Caco-2 (cell line): Measurements from ENCODE around the gene NOP14. TPM values are rescaled to one million over a fixed set of nuclear protein-coding genes. Genes with fewer than 3 reads are reported as not detected.
"Not testable (repeated sequence)": the region's sequence is repeated elsewhere in the genome, so short reads cannot be mapped to it uniquely, and the experiment has no call there.

Source experiments
- BruUV-seq: library from RNA; stranded (reverse); fragments of 400-500 nt; replicated peaks from 2 replicates; lab custom pipeline; 2021; lab: Mats Ljungman, UMichigan
- CTCF ChIA-PET: fragments of 300-600 bp; sonication (Branson Sonifier 250); formaldehyde crosslinking; loops from one replicate; lab custom pipeline; 2022; ENCODE audit warnings: antibody characterized with exemption; lab: Charles Lee
- POLR2A ChIA-PET: fragments of 300-600 bp; sonication (Branson Sonifier 250); formaldehyde crosslinking; loops from one replicate; lab custom pipeline; 2022; ENCODE audit warnings: antibody characterized with exemption; lab: Charles Lee
- DNase-seq, 2 experiments: peaks; one replicate each; pipeline versions ENCODE4 v3.0.0 to v3.0.0-alpha.2; 2020 to 2022
- H3K27me3 ChIP-seq: replicated peaks from 2 replicates; pipeline ENCODE4 v1.6.0; 2011; ENCODE audit warnings: low read length; ENCODE audit not compliant: control insufficient read depth, insufficient read depth
- H3K36me3 ChIP-seq: 2 replicates; pipeline ENCODE4 v1.5.1; 2011; ENCODE audit warnings: low read length; ENCODE audit not compliant: control insufficient read depth, insufficient read depth
- H3K4me1 ChIP-seq: fragments of 250-450 bp; sonication (Bioruptor Pico); 2 replicates; pipeline ENCODE4 v1.5.1; 2020; ENCODE audit warnings: mild to moderate bottlenecking
- H3K4me3 ChIP-seq: 2 replicates; pipeline ENCODE4 v1.5.1; 2011; ENCODE audit warnings: low read depth, mild to moderate bottlenecking, control low read depth, low read length
- H3K9me3 ChIP-seq: fragments of 250-450 bp; sonication (Bioruptor Pico); 2 replicates; pipeline ENCODE4 v1.5.1; 2020; ENCODE audit warnings: mild to moderate bottlenecking, moderate library complexity
- H3K27ac Mint-ChIP-seq: one replicate; pipeline ENCODE4 v1.8.0; 2022; ENCODE audit warnings: mixed read lengths; ENCODE audit not compliant: unreplicated experiment
- H3K27me3 Mint-ChIP-seq: one replicate; pipeline ENCODE4 v1.8.0; 2022; ENCODE audit warnings: mixed read lengths; ENCODE audit not compliant: insufficient read depth, unreplicated experiment
- H3K36me3 Mint-ChIP-seq: one replicate; pipeline ENCODE4 v1.8.0; 2022; ENCODE audit warnings: mild to moderate bottlenecking, mixed read lengths; ENCODE audit not compliant: insufficient read depth, unreplicated experiment
- H3K4me1 Mint-ChIP-seq: one replicate; pipeline ENCODE4 v1.8.0; 2022; ENCODE audit warnings: low read depth, mixed read lengths; ENCODE audit not compliant: unreplicated experiment
- H3K4me3 Mint-ChIP-seq: one replicate; pipeline ENCODE4 v1.8.0; 2022; ENCODE audit warnings: mild to moderate bottlenecking, moderate library complexity, mixed read lengths; ENCODE audit not compliant: unreplicated experiment
- H3K9me3 Mint-ChIP-seq: one replicate; pipeline ENCODE4 v1.8.0; 2022; ENCODE audit warnings: mixed read lengths; ENCODE audit not compliant: unreplicated experiment
- CTCF ChIP-seq, 2 experiments: fragments of 200-600 bp in 1 of 2; IDR thresholded peaks; 1 replicate in 1 of 2; 2 replicates in 1 of 2; pipeline versions ENCODE4 v1.5.1 to v1.8.0; 2011 to 2022; ENCODE audit warnings: antibody characterized with exemption in 1 of 2, control low read depth in 1 of 2, inconsistent platforms in 1 of 2, low read depth in 1 of 2, low read length in 1 of 2, mild to moderate bottlenecking in 1 of 2, moderate library complexity in 1 of 2; ENCODE audit not compliant: insufficient read depth in 1 of 2, severe bottlenecking in 1 of 2, unreplicated experiment in 1 of 2
- intact Hi-C: fragments of 100-400 bp; cut with micrococcal nuclease; formaldehyde crosslinking; loops from one replicate; pipeline ENCODE4 v1.10.0; 2022; ENCODE audit not compliant: unreplicated experiment
- total RNA-seq: library from RNA; stranded (reverse); gene quantifications from 2 replicates; pipeline ENCODE4 v1.2.3, GENCODE V29; 2022

Gene NOP14
- total RNA-seq, 1 experiment from 2014 or later = 55.2 TPM

- Mint-ChIP-seq H3K9me3 (no peaks in the 10 kb centered on the region), H3K4me3 (peak overlapping the region; percentile 73), H3K4me1 (peaks cover 6% of the 10 kb centered on the region), H3K27ac (peak overlapping the region; percentile 88), H3K36me3 (peaks cover 44% of the 10 kb centered on the region), H3K27me3 (no peaks in the 10 kb centered on the region)
- intact Hi-C loops = no loop called here
- no peak for TF ChIP-seq CTCF (IDR thresholded peaks at IDR 0.05; ENCODE audit: insufficient read depth in 1 of 2, low read depth in 1 of 2, low read length in 1 of 2, severe bottlenecking in 1 of 2, unreplicated experiment in 1 of 2)
- Histone ChIP-seq H3K4me1 (0 out of 2 replicates have a peak, but pooled peaks cover 4% of the 10 kb centered on the region), H3K9me3 (no peaks in the 10 kb centered on the region), H3K4me3 (peak overlapping the region; percentile 96), H3K36me3 (peaks cover 2% of the 10 kb centered on the region; the same call in 1 of the 2 replicates), H3K27me3 (no peaks in the 10 kb centered on the region)
- ChIA-PET CTCF (interaction anchor here (0.6 to 0.7 kb wide), 2 partner anchors 10 to 78 kb away, joined by 3 to 4 read pairs; no protein-coding TSS in a partner anchor), POLR2A (interaction anchor here (0.6 kb wide), 1 partner anchor 174 kb away, joined by 3 read pairs; no protein-coding TSS in a partner anchor)
- BruUV-seq = no TSS peak
- DNase-seq = no peak
Observed at GRCh38 chr4:2961421-2961810, 1.8 kb downstream of the NOP14 start.

GRCh38 chr4:2960450-2960849 is 2.8 kb downstream of the NOP14 start:
- H3K9me3 Mint-ChIP-seq, H3K9me3 ChIP-seq, H3K4me1 ChIP-seq, H3K27me3 ChIP-seq, H3K27ac Mint-ChIP-seq, CTCF ChIA-PET, intact Hi-C loops, H3K4me1 Mint-ChIP-seq, H3K4me3 Mint-ChIP-seq, H3K27me3 Mint-ChIP-seq, H3K4me3 ChIP-seq, POLR2A ChIA-PET, DNase-seq, H3K36me3 ChIP-seq, BruUV-seq: not testable (repeated sequence)
- peaks cover 53% of the 10 kb centered on the region for H3K36me3 Mint-ChIP-seq

- CTCF ChIA-PET = no interaction called here
- no TSS peak for BruUV-seq
- H3K4me3 Mint-ChIP-seq = no peak overlapping the region
Observed at GRCh38 chr4:2958446-2958845, 4.8 kb downstream of the NOP14 start.

More at GRCh38 chr4:2958446-2958845, 4.8 kb downstream of the NOP14 start:
- POLR2A ChIA-PET = no interaction called here
- TF ChIP-seq CTCF (IDR thresholded peaks at IDR 0.05; ENCODE audit: insufficient read depth in 1 of 2, low read depth in 1 of 2, low read length in 1 of 2, severe bottlenecking in 1 of 2, unreplicated experiment in 1 of 2) = no peak
- Mint-ChIP-seq H3K9me3 (no peaks in the 10 kb centered on the region), H3K27me3 (no peaks in the 10 kb centered on the region), H3K36me3 (peaks cover 73% of the 10 kb centered on the region), H3K4me1 (peaks cover 6% of the 10 kb centered on the region), H3K27ac (no peak overlapping the region)
- H3K4me3 ChIP-seq = no peak overlapping the region
- H3K27me3 ChIP-seq = no peaks in the 10 kb centered on the region
- peaks cover 5% of the 10 kb centered on the region for H3K36me3 ChIP-seq
- intact Hi-C loops = no loop called here
- DNase-seq = no peak
- H3K9me3 ChIP-seq = no peaks in the 10 kb centered on the region
- H3K4me1 ChIP-seq = no peaks in the 10 kb centered on the region
